Cerebellar cortex (tissue), 1 donor: ENCODE data around the gene LRP5.
"Not testable (repeated sequence)": the region's sequence is repeated elsewhere in the genome, so short reads cannot be mapped to it uniquely, and the experiment has no call there.

ENCODE experiments used
- DNase-seq: peaks from one replicate; pipeline ENCODE4 v3.0.0-alpha.2; 2015; ENCODE audit warnings: low spot score

The LRP5 gene

GRCh38 chr11:68442433-68442832 lies 130.0 kb downstream of the LRP5 start:
- DNase-seq, result no peak

- no peak for DNase-seq
Observed at GRCh38 chr11:68444566-68444965, 132.2 kb downstream of the LRP5 start.

GRCh38 chr11:68445531-68446035 lies 133.2 kb downstream of the LRP5 start:
- no peak for DNase-seq

- no peak for DNase-seq
Observed at GRCh38 chr11:68446046-68446725, 133.8 kb downstream of the LRP5 start.

DNA sequence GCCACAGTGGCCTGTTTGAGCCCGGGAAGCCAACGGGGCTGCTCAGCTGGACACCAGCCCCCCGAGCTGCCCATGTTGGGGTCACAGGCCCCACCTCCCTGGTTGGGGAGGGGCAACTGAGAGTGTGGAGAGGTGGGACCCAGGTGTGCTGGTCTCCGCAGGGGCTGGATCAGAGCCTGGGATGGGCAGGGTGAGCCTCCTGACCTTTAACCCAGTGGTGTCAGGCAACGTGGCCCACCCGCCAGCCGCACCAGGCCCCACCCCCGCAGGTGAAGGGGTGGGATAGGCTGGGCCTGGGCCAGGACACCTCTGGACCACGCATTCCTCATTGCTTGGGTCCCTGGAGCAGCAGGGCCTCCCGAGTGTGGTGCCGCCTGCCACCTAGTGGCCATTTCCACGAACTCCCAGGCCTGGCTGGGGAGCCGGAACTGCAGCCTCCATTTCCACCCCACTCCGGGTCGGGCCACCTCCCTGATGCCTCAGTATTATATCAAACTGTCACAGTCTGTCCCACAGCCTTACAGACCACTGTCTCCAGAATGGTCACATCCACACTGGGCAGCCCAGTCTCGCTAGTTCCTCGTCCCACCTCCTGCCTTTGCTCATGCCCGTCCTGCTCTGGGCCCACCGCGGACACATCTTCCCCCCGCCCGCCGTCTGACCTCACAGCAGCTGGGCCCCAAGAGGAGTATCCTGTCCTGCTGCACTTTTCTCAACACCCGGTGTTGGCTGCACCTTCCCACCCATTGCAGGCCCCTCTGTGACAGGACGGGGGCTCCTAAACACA lies 134.8 kb downstream of the LRP5 start:
- DNase-seq, result peak; percentile 67

GRCh38 chr11:68447914-68448313 lies 135.5 kb downstream of the LRP5 start:
- DNase-seq, result not testable (repeated sequence)

GRCh38 chr11:68448604-68449011 lies 136.2 kb downstream of the LRP5 start:
- no peak for DNase-seq

DNA sequence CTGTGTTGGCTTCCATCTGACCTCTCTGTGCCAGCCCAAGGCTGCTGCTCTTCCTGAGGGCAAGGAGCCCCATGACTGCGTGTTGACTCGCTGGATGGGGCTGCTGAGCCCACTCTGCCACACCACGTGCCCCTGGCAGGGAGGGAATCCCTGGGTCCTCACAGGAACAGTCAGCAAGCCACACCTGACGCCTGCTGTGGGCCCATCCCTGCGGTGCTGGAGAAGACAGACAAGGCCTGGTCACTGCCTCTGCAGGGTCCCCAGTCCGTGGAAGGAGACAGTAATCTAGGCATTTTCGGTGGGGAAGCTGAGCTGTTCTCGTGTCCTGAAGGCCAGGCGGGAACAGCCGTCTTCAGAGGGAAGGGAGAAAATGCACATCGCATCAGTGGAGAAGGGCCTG lies 137.6 kb downstream of the LRP5 start:
- DNase-seq, result no peak

DNA sequence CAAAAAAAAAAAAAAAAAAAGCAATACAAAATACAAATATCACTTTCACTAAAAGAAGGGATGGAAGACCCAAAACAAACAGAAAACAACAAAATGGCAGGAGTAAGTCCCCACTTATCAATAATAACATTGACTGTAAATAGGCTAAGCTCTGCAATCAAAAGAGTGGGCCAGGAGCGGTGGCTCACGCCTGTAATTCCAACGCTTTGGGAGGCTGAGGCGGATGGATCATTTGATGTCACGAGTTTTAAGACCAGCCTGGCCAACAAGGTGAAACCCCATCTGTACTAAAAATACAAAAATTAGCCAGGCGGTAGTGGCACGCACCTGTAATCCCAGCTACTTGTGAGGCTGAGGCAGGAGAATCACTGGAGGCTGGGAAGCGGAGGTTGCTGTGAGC lies 138.3 kb downstream of the LRP5 start:
- DNase-seq, result no peak

- no peak for DNase-seq
Observed at GRCh38 chr11:68454767-68455166, 142.4 kb downstream of the LRP5 start.

- no peak for DNase-seq
Observed at GRCh38 chr11:68455485-68455884, 143.1 kb downstream of the LRP5 start.

- no peak for DNase-seq
Observed at GRCh38 chr11:68457216-68457897, 145.0 kb downstream of the LRP5 start.

GRCh38 chr11:68457898-68458249 lies 145.5 kb downstream of the LRP5 start:
- no peak for DNase-seq

- DNase-seq, result not testable (repeated sequence)
Observed at GRCh38 chr11:68458340-68458739, 145.9 kb downstream of the LRP5 start.

GRCh38 chr11:68459886-68460740 lies 147.7 kb downstream of the LRP5 start:
- peak; percentile 100 for DNase-seq

DNA sequence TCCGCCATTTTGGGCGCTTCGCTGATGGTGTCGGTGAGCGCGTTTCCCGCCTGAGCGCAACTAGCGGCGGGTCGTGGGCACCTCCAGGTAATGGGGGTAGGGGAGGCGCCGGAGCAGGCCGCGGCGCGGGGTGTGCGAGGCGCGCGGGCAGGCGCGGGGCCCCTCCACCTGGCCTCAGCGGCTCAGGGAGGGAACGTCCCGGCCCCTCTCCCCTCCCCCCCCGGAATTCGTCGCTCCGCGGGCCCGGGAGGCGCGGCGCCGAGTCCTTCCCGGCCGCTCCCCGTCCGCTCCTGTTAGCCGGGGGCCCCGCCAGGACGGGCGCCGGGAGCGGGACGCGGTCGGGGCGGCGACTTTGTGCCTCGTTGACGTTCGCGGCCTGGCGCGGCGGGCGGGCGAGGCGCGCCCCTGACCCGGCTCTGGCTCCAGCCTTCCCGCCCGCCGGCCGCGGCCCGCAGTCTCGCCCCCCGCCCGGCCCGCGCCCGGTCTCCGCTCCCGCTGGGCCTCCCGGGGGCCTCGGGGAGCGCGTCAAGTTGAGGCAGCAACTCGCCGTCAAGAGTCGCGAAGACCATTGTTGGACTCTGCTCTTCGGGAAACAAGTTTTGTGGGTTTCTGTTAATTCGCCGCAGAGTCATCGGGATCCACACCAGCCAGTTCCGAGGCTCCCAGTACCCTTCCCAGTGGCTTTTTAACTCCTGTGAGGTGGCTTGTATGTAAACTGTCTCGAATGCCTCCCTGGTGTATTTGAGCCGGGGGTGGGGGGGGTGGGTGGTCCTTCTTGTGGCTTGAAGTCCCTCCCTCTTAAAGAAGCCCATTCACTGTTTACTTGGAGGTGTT lies 148.6 kb downstream of the LRP5 start, which contains the start of gene PPP6R3:
Gene PPP6R3 (plus strand): TSS at position 12 of the 834 bp plus-strand sequence. CDS start 76,913 bp downstream, outside the sequence.
- peak; percentile 41 for DNase-seq

GRCh38 chr11:68461575-68461917 lies 149.2 kb downstream of the LRP5 start:
- DNase-seq, result no peak

- DNase-seq, result no peak
Observed at GRCh38 chr11:68463714-68464113, 151.3 kb downstream of the LRP5 start.

DNA sequence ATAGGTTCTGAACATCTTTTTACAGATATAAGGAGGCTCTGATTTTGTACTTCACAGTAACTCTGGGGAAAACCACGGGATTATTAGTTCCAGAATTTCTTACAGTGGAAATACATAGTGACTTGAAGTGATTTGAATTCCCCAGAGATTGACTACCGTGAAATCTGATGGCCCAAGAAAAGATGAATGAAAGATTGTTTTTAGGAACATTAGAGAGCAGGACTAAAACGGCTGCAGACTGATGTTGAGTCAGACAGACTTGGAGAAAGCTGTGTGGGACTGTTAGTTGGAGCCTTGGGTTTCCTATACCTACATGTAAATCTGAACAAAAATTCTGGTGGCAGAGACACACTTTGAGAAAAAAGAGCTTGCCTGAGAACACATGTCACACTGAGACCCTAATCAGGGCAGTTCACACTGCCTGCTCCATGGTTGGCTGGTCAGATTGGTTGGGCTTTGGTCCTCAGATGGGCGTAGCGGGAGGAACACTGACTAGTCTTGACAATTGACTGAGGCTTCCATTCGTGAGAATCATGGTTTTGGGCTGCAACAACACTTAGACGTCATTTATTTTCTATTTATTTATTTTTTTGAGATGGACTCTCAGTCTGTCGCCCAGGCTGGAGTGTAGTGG lies 154.9 kb downstream of the LRP5 start:
- no peak for DNase-seq

DNA sequence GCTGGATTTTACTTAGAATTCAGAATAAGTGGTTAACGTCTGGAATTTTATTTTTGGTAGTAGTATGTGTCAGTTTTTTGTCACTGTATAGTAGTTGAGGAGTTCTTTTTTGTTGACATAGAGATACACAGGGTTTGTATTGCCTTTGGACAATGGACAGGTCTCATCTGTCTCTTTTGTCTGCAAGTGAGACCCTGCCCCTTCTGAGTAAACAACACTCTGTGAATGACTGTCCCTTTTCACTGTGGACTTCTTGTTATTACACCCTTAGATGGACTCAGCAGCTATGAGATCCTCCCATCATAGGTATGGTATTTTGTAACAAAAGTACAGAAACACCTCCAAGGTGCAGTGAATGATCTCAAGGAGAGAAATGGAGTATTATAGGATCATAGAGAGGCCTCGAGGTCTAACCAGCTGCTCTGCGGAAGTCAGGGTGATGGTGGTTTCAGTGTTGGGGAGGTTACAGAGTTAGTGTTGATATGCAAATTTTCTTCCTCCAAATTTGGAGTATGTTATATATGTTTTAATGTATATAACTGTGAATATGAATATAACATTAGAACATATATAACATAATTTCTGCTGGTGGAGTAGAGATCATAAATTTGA lies 155.9 kb downstream of the LRP5 start:
- DNase-seq, result no peak
